HEK293T (cell line): ENCODE data around the gene CLEC2A.

Source experiments
- BHLHE40 ChIP-seq: fragments of 450-650 bp; IDR thresholded peaks from 2 replicates; pipeline ENCODE4 v1.6.1; 2016; ENCODE audit warnings: mild to moderate bottlenecking, moderate library complexity, borderline replicate concordance
- ELF4 ChIP-seq: fragments of 450-650 bp; IDR thresholded peaks from 2 replicates; pipeline ENCODE4 v1.6.1; 2017; ENCODE audit warnings: antibody characterized with exemption
- FOXM1 ChIP-seq: fragments of 450-650 bp; IDR thresholded peaks from 2 replicates; pipeline ENCODE4 v1.6.1; 2017; ENCODE audit warnings: mild to moderate bottlenecking, borderline replicate concordance
- HDGF ChIP-seq: fragments of 450-650 bp; IDR thresholded peaks from 2 replicates; pipeline ENCODE4 v1.6.1; 2017; ENCODE audit warnings: antibody characterized with exemption, borderline replicate concordance
- LEF1 ChIP-seq: fragments of 450-650 bp; IDR thresholded peaks from 2 replicates; pipeline ENCODE4 v1.6.1; 2017; ENCODE audit warnings: mild to moderate bottlenecking, borderline replicate concordance
- SP1 ChIP-seq: fragments of 450-650 bp; IDR thresholded peaks from 2 replicates; pipeline ENCODE4 v1.6.1; 2017
- SUZ12 ChIP-seq: fragments of 450-650 bp; IDR thresholded peaks from 2 replicates; pipeline ENCODE4 v1.6.1; 2016; ENCODE audit warnings: mild to moderate bottlenecking
- TF ChIP-seq, protein P1 (sequence below): fragments of 450-650 bp; IDR thresholded peaks from 2 replicates; pipeline ENCODE4 v1.6.1; 2016

GRCh38 chr12:9971181-9971580, 39.0 kb upstream of the CLEC2A start, which contains the start of gene CLEC12A:
- TF ChIP-seq FOXM1 (no peak), SUZ12 (no peak), BHLHE40 (no peak), HDGF (no peak), LEF1 (no peak), ELF4 (no peak), SP1 (no peak)
- TF ChIP-seq, protein P1, sequence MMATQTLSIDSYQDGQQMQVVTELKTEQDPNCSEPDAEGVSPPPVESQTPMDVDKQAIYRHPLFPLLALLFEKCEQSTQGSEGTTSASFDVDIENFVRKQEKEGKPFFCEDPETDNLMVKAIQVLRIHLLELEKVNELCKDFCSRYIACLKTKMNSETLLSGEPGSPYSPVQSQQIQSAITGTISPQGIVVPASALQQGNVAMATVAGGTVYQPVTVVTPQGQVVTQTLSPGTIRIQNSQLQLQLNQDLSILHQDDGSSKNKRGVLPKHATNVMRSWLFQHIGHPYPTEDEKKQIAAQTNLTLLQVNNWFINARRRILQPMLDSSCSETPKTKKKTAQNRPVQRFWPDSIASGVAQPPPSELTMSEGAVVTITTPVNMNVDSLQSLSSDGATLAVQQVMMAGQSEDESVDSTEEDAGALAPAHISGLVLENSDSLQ, result no peak
